OCI-LY7 (cell line): ENCODE data around the gene CCDC141.

Experiments
- CTCF ChIP-seq: fragments of 200-600 bp; sonication (generic); conservative IDR thresholded peaks from 2 replicates; pipeline ENCODE4 v1.5.1; 2014; ENCODE audit warnings: mild to moderate bottlenecking, antibody characterized with exemption, low read length, moderate library complexity, mixed read lengths
- EZH2phosphoT487 ChIP-seq: fragments of 200-600 bp; sonication (generic); IDR thresholded peaks from 2 replicates; pipeline ENCODE4 v1.6.1; 2018; ENCODE audit warnings: low read depth, borderline replicate concordance, mild to moderate bottlenecking, mixed run types, antibody characterized with exemption, low read length, moderate library complexity, mixed read lengths

GRCh38 chr2:178811901-178812300 is 238.0 kb downstream of the CCDC141 start:
- TF ChIP-seq CTCF: no peak
- TF ChIP-seq EZH2phosphoT487: no peak
